Neural cell (in vitro differentiated cells): ENCODE results near the gene RHBDF2.

Source experiments
- CTCF ChIP-seq: fragments of 450-650 bp; IDR thresholded peaks from 2 replicates; pipeline ENCODE4 v1.5.1; 2014; ENCODE audit warnings: antibody characterized with exemption, mild to moderate bottlenecking, moderate library complexity; ENCODE audit not compliant: poor library complexity, severe bottlenecking
- EP300 ChIP-seq: fragments of 450-650 bp; conservative IDR thresholded peaks from 2 replicates; pipeline ENCODE4 v1.6.1; 2014; ENCODE audit warnings: antibody characterized with exemption, mild to moderate bottlenecking, moderate library complexity; ENCODE audit not compliant: poor library complexity, severe bottlenecking
- MXI1 ChIP-seq: fragments of 450-650 bp; conservative IDR thresholded peaks from 2 replicates; pipeline ENCODE4 v1.6.1; 2014; ENCODE audit warnings: antibody characterized with exemption, mild to moderate bottlenecking; ENCODE audit not compliant: poor library complexity, severe bottlenecking
- POLR2AphosphoS5 ChIP-seq: IDR thresholded peaks from 2 replicates; pipeline ENCODE4 v1.6.1; 2012
- REST ChIP-seq: IDR thresholded peaks from 2 replicates; pipeline ENCODE4 v1.6.1; 2012; ENCODE audit warnings: borderline replicate concordance

- no peak for TF ChIP-seq CTCF
- TF ChIP-seq EP300, result no peak
- TF ChIP-seq POLR2AphosphoS5, result no peak
- no peak for TF ChIP-seq MXI1
- TF ChIP-seq REST, result no peak
Measured at GRCh38 chr17:76542984-76543383, 41.8 kb upstream of the RHBDF2 start.
